GM12878 (cell line): ENCODE measurements around the gene CDCA8. TPM values are rescaled to one million over a fixed set of nuclear protein-coding genes. Genes with fewer than 3 reads are reported as not detected.

ENCODE experiments used
- ATAC-seq: fragments of 200-7000 bp; cut with Tn5 transposase; 3 replicates; pipeline ENCODE4 v1.9.1; 2020; ENCODE audit warnings: mild to moderate bottlenecking, moderate library complexity
- BruUV-seq: library from RNA; stranded (reverse); fragments of 400-500 nt; replicated peaks from 2 replicates; lab custom pipeline; 2021; lab: Mats Ljungman, UMichigan
- CTCF ChIA-PET: fragments of 300-600 bp; sonication (Branson Sonifier 250); formaldehyde crosslinking; extraction: SDS; loops from one replicate; lab custom pipeline; 2021; ENCODE audit warnings: inconsistent platforms; lab: Yijun Ruan, JAX
- POLR2A ChIA-PET: fragments of 350-600 bp; formaldehyde crosslinking; extraction: SDS; loops from one replicate; lab custom pipeline; 2021; ENCODE audit warnings: inconsistent platforms; lab: Charles Lee
- RAD21 ChIA-PET: fragments of 300-600 bp; sonication (Branson Sonifier 250); formaldehyde crosslinking; loops from one replicate; lab custom pipeline; 2023; ENCODE audit warnings: antibody characterized with exemption; ENCODE audit not compliant: unreplicated experiment; lab: Charles Lee
- SMC1A ChIA-PET: fragments of 300-600 bp; sonication (Branson Sonifier 250); formaldehyde crosslinking; loops from one replicate; lab custom pipeline; 2023; ENCODE audit not compliant: unreplicated experiment, uncharacterized antibody; lab: Charles Lee
- DNase-seq: peaks from one replicate; pipeline ENCODE4 v3.0.0-alpha.2; 2011; ENCODE audit warnings: low read depth, low spot score
- FAIRE-seq: peaks from 3 replicates; lab custom pipeline; 2011; peaks lifted over from hg19 to GRCh38; lab: Jason Lieb, UNC
- H2AFZ ChIP-seq: 2 replicates; pipeline ENCODE4 v1.6.0; 2011; ENCODE audit warnings: low read depth, low read length, control low read depth; ENCODE audit not compliant: control insufficient read depth
- H3K27ac ChIP-seq: 2 replicates; pipeline ENCODE4 v1.5.1; 2011; ENCODE audit warnings: control low read depth; ENCODE audit not compliant: control insufficient read depth, insufficient read depth
- H3K27me3 ChIP-seq, 2 experiments: replicated peaks in 1 of 2; 2 replicates each; pipeline versions ENCODE4 v1.6.0 to v1.6.1; 2011; ENCODE audit warnings: low read length in 1 of 2; ENCODE audit not compliant: control insufficient read depth in 2 of 2, insufficient read depth in 2 of 2
- H3K36me3 ChIP-seq, 2 experiments: 2 replicates each; pipeline ENCODE4 v1.5.1; 2011; ENCODE audit warnings: low read length in 1 of 2; ENCODE audit not compliant: control insufficient read depth in 2 of 2, insufficient read depth in 2 of 2
- H3K4me1 ChIP-seq: 2 replicates; pipeline ENCODE4 v1.6.1; 2011; ENCODE audit warnings: mild to moderate bottlenecking, low read length, moderate library complexity, mixed read lengths; ENCODE audit not compliant: control insufficient read depth, insufficient read depth
- H3K4me2 ChIP-seq: 2 replicates; pipeline ENCODE4 v1.6.0; 2011; ENCODE audit warnings: control low read depth; ENCODE audit not compliant: control insufficient read depth, insufficient read depth
- H3K4me3 ChIP-seq: fragments of 200-600 bp; sonication (generic); 2 replicates; pipeline ENCODE4 v1.5.1; 2016
- H3K79me2 ChIP-seq: 2 replicates; pipeline ENCODE4 v1.6.0; 2011; ENCODE audit warnings: low read length; ENCODE audit not compliant: control insufficient read depth, insufficient read depth
- H3K9ac ChIP-seq: 2 replicates; pipeline ENCODE4 v1.8.0; 2011; ENCODE audit warnings: low read length, control low read depth, mixed read lengths; ENCODE audit not compliant: control insufficient read depth, insufficient read depth
- H3K9me3 ChIP-seq: replicated peaks from 3 replicates; pipeline ENCODE4 v1.5.1; 2011; ENCODE audit warnings: mild to moderate bottlenecking, low read length; ENCODE audit not compliant: control insufficient read depth, insufficient read depth
- H4K20me1 ChIP-seq: 2 replicates; pipeline ENCODE4 v1.6.0; 2011; ENCODE audit not compliant: control insufficient read depth, insufficient read depth
- ATF7 ChIP-seq: fragments of 450-650 bp; IDR thresholded peaks from 2 replicates; pipeline ENCODE4 v1.6.1; 2016; ENCODE audit warnings: low read depth, mild to moderate bottlenecking
- CTCF ChIP-seq, 3 experiments: IDR thresholded peaks in 2 of 3; conservative IDR thresholded peaks in 1 of 3; 2 replicates each; pipeline ENCODE4 v1.5.1; 2011; ENCODE audit warnings: low read depth in 3 of 3, low read length in 3 of 3, mild to moderate bottlenecking in 3 of 3, control low read depth in 2 of 3, moderate library complexity in 2 of 3, inconsistent platforms in 1 of 3, mixed read lengths in 1 of 3; ENCODE audit not compliant: control insufficient read depth in 2 of 3, insufficient read depth in 1 of 3; ENCODE audit errors: extremely low read depth in 1 of 3
- DPF2 ChIP-seq: fragments of 450-650 bp; IDR thresholded peaks from 2 replicates; pipeline ENCODE4 v1.6.1; 2017; ENCODE audit warnings: mild to moderate bottlenecking
- HDGF ChIP-seq: fragments of 450-650 bp; IDR thresholded peaks from 2 replicates; pipeline ENCODE4 v1.6.1; 2016; ENCODE audit warnings: antibody characterized with exemption
- MEF2A ChIP-seq: IDR thresholded peaks from 2 replicates; pipeline ENCODE4 v1.6.1; 2011; ENCODE audit warnings: low read depth, mild to moderate bottlenecking, low read length, moderate library complexity; ENCODE audit not compliant: insufficient read depth
- RAD21 ChIP-seq: IDR thresholded peaks from 2 replicates; pipeline ENCODE4 v1.6.1; 2011; ENCODE audit warnings: mild to moderate bottlenecking, low read depth, low read length, moderate library complexity; ENCODE audit not compliant: insufficient read depth
- SMC3 ChIP-seq: IDR thresholded peaks from 2 replicates; pipeline ENCODE4 v1.6.1; 2011; ENCODE audit warnings: low read length, improper control_type of control experiment, borderline replicate concordance
- SPI1 ChIP-seq: IDR thresholded peaks from 2 replicates; pipeline ENCODE4 v1.6.1; 2011; ENCODE audit warnings: low read depth, mild to moderate bottlenecking, low read length, moderate library complexity, borderline replicate concordance; ENCODE audit not compliant: insufficient read depth
- STAT3 ChIP-seq: IDR thresholded peaks from 2 replicates; pipeline ENCODE4 v1.6.1; 2011; ENCODE audit warnings: low read depth, low read length, improper control_type of control experiment
- TCF7 ChIP-seq: IDR thresholded peaks from 2 replicates; pipeline ENCODE4 v1.6.1; 2014; ENCODE audit warnings: antibody characterized with exemption, borderline replicate concordance
- YY1 ChIP-seq: IDR thresholded peaks from 2 replicates; pipeline ENCODE4 v1.6.1; 2011; ENCODE audit warnings: low read depth, mild to moderate bottlenecking, low read length
- ZNF207 ChIP-seq: fragments of 450-650 bp; IDR thresholded peaks from 2 replicates; pipeline ENCODE4 v1.6.1; 2014; ENCODE audit warnings: antibody characterized with exemption, mild to moderate bottlenecking, borderline replicate concordance
- WGBS: methylation state at CpG from one replicate; pipeline ENCODE4 v1.1.6; 2016; ENCODE audit warnings: low lambda C conversion rate; ENCODE audit not compliant: insufficient replicate concordance, insufficient coverage; ENCODE audit errors: missing lambda C conversion rate; 5-methylcytosine and 5-hydroxymethylcytosine counted together
- in situ Hi-C: fragments of 300-500 bp; cut with MboI; formaldehyde crosslinking; loops from 9 replicates; pipeline ENCODE4 v1.14.3; 2018; ENCODE audit warnings: mixed read lengths
- intact Hi-C: fragments of 100-400 bp; cut with micrococcal nuclease; formaldehyde crosslinking; loops from one replicate; pipeline ENCODE4 v1.14.2; 2022; ENCODE audit not compliant: unreplicated experiment
- polyA plus RNA-seq, 11 experiments: library from polyadenylated mRNA; depleted of rRNA in 4 of 11; unstranded in 6 of 11; stranded (reverse) in 5 of 11; fragments of >200 nt; fragmentation: Nextera tagmentation in 4 of 11; fragmentation: Illumina TruSeq in 1 of 11; extraction: Ambion mirVana in 4 of 11; extraction: Trizol in 1 of 11; gene quantifications; 1 replicate in 1 of 11; 2 replicates in 10 of 11; pipeline versions ENCODE4 v1.2.1 to v1.2.3, GENCODE V29; 2011 to 2016; ENCODE audit warnings: inconsistent platforms in 2 of 11, missing spikeins in 2 of 11, low read depth in 1 of 11
- total RNA-seq, 4 experiments: library from RNA; depleted of rRNA in 3 of 4; stranded (reverse); fragments of >200 nt in 3 of 4; fragmentation: Illumina TruSeq in 1 of 4; extraction: Trizol in 1 of 4; gene quantifications; 2 replicates each; pipeline versions ENCODE4 v1.2.1 to v1.2.3, GENCODE V29; 2013 to 2021

Gene CDCA8
- total and polyA plus RNA-seq, 10 of the 15 experiments (the other 5 are each of a cell fraction or from before 2014, with no cell fraction given) = 21.3 to 98.1 (median 61.4) TPM

GRCh38 chr1:37680933-37681332, 11.4 kb upstream of the CDCA8 start (continued):
- TF ChIP-seq DPF2 (no peak), TCF7 (no peak), ZNF207 (no peak)

GRCh38 chr1:37682334-37682987, 9.9 kb upstream of the CDCA8 start:
- H3K4me1 ChIP-seq = peaks cover 3% of the 10 kb centered on the region
- no peaks in the 10 kb centered on the region for H3K27me3 ChIP-seq
- SMC1A ChIA-PET = interaction anchor here (0.7 to 13.6 kb wide), 22 partner anchors 8 to 248 kb away, joined by 3 to 245 read pairs (median 4); partner anchors contain the start of genes GNL2 and SNIP1
- DNase-seq (no peak), ATAC-seq (peak; percentile 94), FAIRE-seq (peak; percentile 77)
- peaks cover 1 to 16% of the 10 kb centered on the region in 2 experiments for H3K36me3 ChIP-seq
- H3K9me3 ChIP-seq = no peaks in the 10 kb centered on the region
- H2AFZ ChIP-seq = peak overlapping the region; percentile 72
- intact Hi-C loops (loop anchor here (1.0 to 2.0 kb wide), 3 partner anchors 79 to 228 kb away; no protein-coding TSS in a partner anchor), in situ Hi-C loops (loop anchor here (5.0 kb wide), 1 partner anchor 125 kb away; the partner anchor contains the start of gene DNALI1)
- peak; percentile 39; the same call in 1 of the 2 replicates for TF ChIP-seq TCF7
- peak; percentile 20; the same call in 1 of the 2 replicates for TF ChIP-seq SPI1
- TF ChIP-seq STAT3 = no peak
- no peak for TF ChIP-seq MEF2A
- TF ChIP-seq CTCF (IDR thresholded peaks at IDR 0.05 in 2 of 3, conservative IDR thresholded peaks at IDR 0.05 in 1 of 3; ENCODE audit: control insufficient read depth in 2 of 3, extremely low read depth in 1 of 3, insufficient read depth in 1 of 3, low read depth in 3 of 3, low read length in 3 of 3) = peak; percentile 79 to 93 (median 85)
- peak; percentile 94 for TF ChIP-seq RAD21
- TF ChIP-seq HDGF = no peak
- 0 out of 2 replicates have a peak, but pooled peaks have one; percentile 17 for TF ChIP-seq ATF7
- peak; percentile 93 for TF ChIP-seq SMC3
- TF ChIP-seq YY1 = peak; percentile 60; the same call in 1 of the 2 replicates
- CTCF ChIA-PET = interaction anchor here (0.6 to 21.1 kb wide), 48 partner anchors 9 to 538 kb away, joined by 3 to 521 read pairs (median 4); partner anchors contain the start of genes C1orf122, CDCA8, DNALI1 and EPHA10
- H3K4me2 ChIP-seq = no peak overlapping the region; the same call in 1 of the 2 replicates
- no peak overlapping the region for H3K4me3 ChIP-seq
- H4K20me1 ChIP-seq = no peaks in the 10 kb centered on the region
- WGBS = 80% methylated on average over 5 of the region's 5 CpGs
- H3K27ac ChIP-seq = no peak overlapping the region; the same call in 1 of the 2 replicates
- POLR2A ChIA-PET = interaction anchor here (1.1 to 1.6 kb wide), 3 partner anchors 9 to 195 kb away, joined by 3 to 5 read pairs (median 4); a partner anchor contains a TSS
- H3K79me2 ChIP-seq = no peaks in the 10 kb centered on the region
- BruUV-seq = no TSS peak
- RAD21 ChIA-PET = interaction anchor here (0.8 to 6.7 kb wide), 15 partner anchors 8 to 233 kb away, joined by 3 to 105 read pairs (median 4); partner anchors contain the start of genes CDCA8, EPHA10, GNL2 and MTF1
- no peak overlapping the region for H3K9ac ChIP-seq
